Epithelial cell of esophagus (primary cell): Measurements from ENCODE around the gene TCAF1.
"Not testable (repeated sequence)": the region's sequence is repeated elsewhere in the genome, so short reads cannot be mapped to it uniquely, and the experiment has no call there.

Experiments used
- DNase-seq: peaks from one replicate; pipeline ENCODE4 v3.0.0; 2010; ENCODE audit warnings: low read depth
- H3K4me3 ChIP-seq: 2 replicates; pipeline ENCODE4 v1.5.1; 2011; ENCODE audit warnings: mild to moderate bottlenecking, low read length, control low read depth

TCAF1 gene

GRCh38 chr7:143821392-143822277, 80.3 kb downstream of the TCAF1 start:
- not testable (repeated sequence) for H3K4me3 ChIP-seq, DNase-seq

- H3K4me3 ChIP-seq, DNase-seq: not testable (repeated sequence)
These were observed 84.1 kb downstream of the TCAF1 start for GRCh38 chr7:143817873-143818272.

GRCh38 chr7:143816471-143817133, 85.4 kb downstream of the TCAF1 start:
- DNase-seq, H3K4me3 ChIP-seq: not testable (repeated sequence)

GRCh38 chr7:143810639-143811038, 91.3 kb downstream of the TCAF1 start:
- not testable (repeated sequence) for H3K4me3 ChIP-seq, DNase-seq

- H3K4me3 ChIP-seq, DNase-seq: not testable (repeated sequence)
These were observed 95.3 kb downstream of the TCAF1 start for GRCh38 chr7:143806664-143807071.
